SK-N-SH (cell line): ENCODE measurements around the gene PRRC2B. TPM values are rescaled to one million over a fixed set of nuclear protein-coding genes. Genes with fewer than 3 reads are reported as not detected.

Experiments used
- CTCF ChIA-PET: fragments of 300-600, 350-600 bp; formaldehyde crosslinking; extraction: SDS; loops from one replicate; lab custom pipeline; 2021; lab: Yijun Ruan, JAX
- POLR2A ChIA-PET: fragments of 350-600 bp; sonication (Branson Sonifier 250); formaldehyde crosslinking; extraction: SDS; loops from one replicate; lab custom pipeline; 2020; ENCODE audit warnings: antibody characterized with exemption, inconsistent platforms; lab: Yijun Ruan, JAX
- DNase-seq: peaks from one replicate; pipeline ENCODE4 v3.0.0; 2012
- H2AFZ ChIP-seq: fragments of 200-600 bp; sonication (generic); 2 replicates; pipeline ENCODE4 v1.8.1; 2016; ENCODE audit warnings: antibody characterized with exemption, mild to moderate bottlenecking, low read depth
- H3F3A ChIP-seq: fragments of 200-600 bp; sonication (generic); replicated peaks from 2 replicates; pipeline ENCODE3; 2016; ENCODE audit warnings: antibody characterized with exemption, mild to moderate bottlenecking; ENCODE audit not compliant: insufficient read depth
- H3K27ac ChIP-seq, 2 experiments: fragments of 200-500 bp in 1 of 2; fragments of 200-600 bp in 1 of 2; sonication (Bioruptor generic) in 1 of 2; sonication (generic), shearing (Covaris generic) in 1 of 2; 2 replicates each; pipeline versions ENCODE4 v1.5.1 to v1.6.1; 2014 to 2016; ENCODE audit warnings: low read depth in 2 of 2, inconsistent platforms in 1 of 2, low read length in 1 of 2, mild to moderate bottlenecking in 1 of 2, mixed read lengths in 1 of 2
- H3K27me3 ChIP-seq: fragments of 200-600 bp; sonication (generic), shearing (Covaris generic); 2 replicates; pipeline ENCODE4 v1.6.1; 2016; ENCODE audit warnings: mixed run types; ENCODE audit not compliant: insufficient read depth
- H3K36me3 ChIP-seq, 2 experiments: fragments of 200-500 bp in 1 of 2; fragments of 200-600 bp in 1 of 2; sonication (Bioruptor generic) in 1 of 2; sonication (generic) in 1 of 2; replicated peaks in 1 of 2; 2 replicates each; pipeline versions ENCODE3 to v1.5.1; 2014 to 2016; ENCODE audit warnings: low read length in 1 of 2, mild to moderate bottlenecking in 1 of 2; ENCODE audit not compliant: insufficient read depth in 2 of 2, control insufficient read depth in 1 of 2
- H3K4me1 ChIP-seq, 2 experiments: fragments of 200-500 bp in 1 of 2; fragments of 200-600 bp in 1 of 2; sonication (Bioruptor generic) in 1 of 2; sonication (generic), shearing (Covaris generic) in 1 of 2; 2 replicates each; pipeline versions ENCODE4 v1.5.1 to v1.6.1; 2014 to 2016; ENCODE audit warnings: low read depth in 1 of 2, low read length in 1 of 2, mixed run types in 1 of 2; ENCODE audit not compliant: insufficient read depth in 2 of 2, control insufficient read depth in 1 of 2
- H3K4me2 ChIP-seq: fragments of 200-600 bp; sonication (generic), shearing (Covaris generic); 2 replicates; pipeline ENCODE4 v1.6.1; 2017; ENCODE audit warnings: mixed run types
- H3K4me3 ChIP-seq, 2 experiments: fragments of 200-500 bp in 1 of 2; fragments of 200-600 bp in 1 of 2; sonication (Bioruptor generic) in 1 of 2; sonication (generic), shearing (Covaris generic) in 1 of 2; 2 replicates each; pipeline versions ENCODE4 v1.5.1 to v1.8.1; 2014 to 2016; ENCODE audit warnings: low read depth in 2 of 2, inconsistent platforms in 1 of 2, low read length in 1 of 2, mild to moderate bottlenecking in 1 of 2, mixed read lengths in 1 of 2, moderate library complexity in 1 of 2
- H3K79me2 ChIP-seq: fragments of 200-600 bp; sonication (generic); 2 replicates; pipeline ENCODE4 v1.8.1; 2017; ENCODE audit warnings: mild to moderate bottlenecking; ENCODE audit not compliant: insufficient read depth
- H3K9ac ChIP-seq: fragments of 200-600 bp; sonication (generic); 2 replicates; pipeline ENCODE4 v1.6.1; 2017; ENCODE audit warnings: mixed run types
- H3K9me2 ChIP-seq: fragments of 200-600 bp; sonication (generic); 2 replicates; pipeline ENCODE4 v1.6.1; 2017; ENCODE audit warnings: mixed run types
- H3K9me3 ChIP-seq: fragments of 200-600 bp; sonication (generic); 2 replicates; pipeline ENCODE4 v1.6.1; 2017; ENCODE audit warnings: mixed run types, mild to moderate bottlenecking, moderate library complexity
- H4K20me1 ChIP-seq: fragments of 200-600 bp; sonication (generic); 2 replicates; pipeline ENCODE4 v1.6.1; 2017; ENCODE audit warnings: mild to moderate bottlenecking, mixed run types; ENCODE audit not compliant: insufficient read depth
- ELF1 ChIP-seq: IDR thresholded peaks from 2 replicates; pipeline ENCODE4 v1.4.0; 2012
- FOSL2 ChIP-seq: IDR thresholded peaks from 2 replicates; pipeline ENCODE4 v1.4.0; 2012; ENCODE audit warnings: low read depth, mild to moderate bottlenecking, moderate library complexity, borderline replicate concordance
- FOXJ3 ChIP-seq: sonication (generic); formaldehyde crosslinking; IDR thresholded peaks from 2 replicates; pipeline ENCODE4 v1.5.1; 2020; ENCODE audit warnings: mild to moderate bottlenecking, missing genetic modification reagents
- FOXM1 ChIP-seq: IDR thresholded peaks from 2 replicates; pipeline ENCODE4 v1.4.0; 2012; ENCODE audit warnings: low read depth, mild to moderate bottlenecking
- JUND ChIP-seq: IDR thresholded peaks from 2 replicates; pipeline ENCODE4 v1.4.0; 2012
- NFIC ChIP-seq: IDR thresholded peaks from 2 replicates; pipeline ENCODE4 v1.4.0; 2012; ENCODE audit warnings: borderline replicate concordance
- RCOR1 ChIP-seq: fragments of 150-350 bp; IDR thresholded peaks from 2 replicates; pipeline ENCODE4 v1.6.1; 2017; ENCODE audit warnings: antibody characterized with exemption, low read length
- TCF12 ChIP-seq: IDR thresholded peaks from 2 replicates; pipeline ENCODE4 v1.4.0; 2012
- TEAD4 ChIP-seq: IDR thresholded peaks from 2 replicates; pipeline ENCODE4 v1.4.0; 2012; ENCODE audit warnings: mild to moderate bottlenecking, borderline replicate concordance; ENCODE audit not compliant: insufficient read depth
- WGBS: methylation state at CpG from one replicate; pipeline ENCODE4 v1.1.6; 2017; ENCODE audit warnings: low lambda C conversion rate; 5-methylcytosine and 5-hydroxymethylcytosine counted together
- polyA plus RNA-seq, 3 experiments: library from polyadenylated mRNA; depleted of rRNA; stranded (reverse); fragments of >200 nt; gene quantifications; 2 replicates each; pipeline ENCODE4 v1.2.3, GENCODE V29; 2012
- TF ChIP-seq, protein P1 (sequence below): IDR thresholded peaks from 2 replicates; pipeline ENCODE4 v1.4.0; 2012; ENCODE audit warnings: low read depth, borderline replicate concordance
- TF ChIP-seq, protein P2 (sequence below): IDR thresholded peaks from 2 replicates; pipeline ENCODE4; 2012
- TF ChIP-seq, protein P3 (sequence below): fragments of 150-350 bp; IDR thresholded peaks from 2 replicates; pipeline ENCODE4 v1.6.1; 2016; ENCODE audit warnings: mild to moderate bottlenecking, low read depth, low read length
- TF ChIP-seq, protein P4 (sequence below): fragments of 150-350 bp; IDR thresholded peaks from 2 replicates; pipeline ENCODE4 v1.6.1; 2017; ENCODE audit warnings: antibody characterized with exemption, low read length, low read depth, borderline replicate concordance
- TF ChIP-seq, protein P5 (sequence below): IDR thresholded peaks from 2 replicates; pipeline ENCODE4 v1.6.1; 2012; ENCODE audit warnings: mild to moderate bottlenecking, low read depth, low read length, moderate library complexity

The PRRC2B gene
- polyA plus RNA-seq, 1 of the 3 experiments (the other 2 are of a cell fraction): 26.3 TPM

DNA sequence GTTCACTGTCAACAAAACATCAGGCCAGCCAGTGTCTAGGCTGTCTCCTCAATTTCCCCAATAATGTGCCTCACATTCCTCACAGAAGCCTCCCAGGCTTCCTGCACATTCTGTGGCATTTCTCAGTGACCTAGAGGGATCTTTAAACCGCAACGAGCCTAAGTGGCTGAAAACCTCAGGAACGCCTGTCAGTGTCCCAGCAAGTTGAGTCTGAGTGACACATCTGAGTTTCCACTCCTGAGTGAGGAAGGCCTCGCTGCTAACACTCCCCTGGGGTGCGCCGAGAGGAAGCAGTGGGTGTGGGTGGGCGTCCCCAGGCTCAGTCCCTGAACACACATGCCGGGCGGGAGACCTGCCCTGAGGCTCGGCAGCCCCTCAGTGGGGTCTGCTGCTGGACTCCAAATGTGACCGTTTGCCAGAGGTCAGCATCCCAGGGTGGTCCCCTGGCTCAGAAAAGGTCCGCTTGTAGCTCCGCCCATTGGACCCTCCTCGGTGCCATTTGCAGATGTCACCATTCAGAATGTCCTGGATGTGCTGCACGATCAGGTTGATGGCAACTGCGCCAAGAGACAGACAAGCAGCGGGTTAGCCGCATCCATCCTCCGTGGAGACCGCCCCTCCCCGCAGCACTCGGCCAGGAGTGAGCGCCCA is 130.9 kb downstream of the PRRC2B start:
- no peaks in the 10 kb centered on the region for H4K20me1 ChIP-seq
- H3K27me3 ChIP-seq: no peaks in the 10 kb centered on the region
- no peak overlapping the region for H2AFZ ChIP-seq
- no peak for TF ChIP-seq RCOR1
- TF ChIP-seq JUND: no peak
- TF ChIP-seq TEAD4: no peak
- TF ChIP-seq NFIC: no peak
- TF ChIP-seq, protein P1, sequence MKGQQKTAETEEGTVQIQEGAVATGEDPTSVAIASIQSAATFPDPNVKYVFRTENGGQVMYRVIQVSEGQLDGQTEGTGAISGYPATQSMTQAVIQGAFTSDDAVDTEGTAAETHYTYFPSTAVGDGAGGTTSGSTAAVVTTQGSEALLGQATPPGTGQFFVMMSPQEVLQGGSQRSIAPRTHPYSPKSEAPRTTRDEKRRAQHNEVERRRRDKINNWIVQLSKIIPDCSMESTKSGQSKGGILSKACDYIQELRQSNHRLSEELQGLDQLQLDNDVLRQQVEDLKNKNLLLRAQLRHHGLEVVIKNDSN: no peak
- no peak for TF ChIP-seq FOXM1
- no peak for TF ChIP-seq FOXJ3
- TF ChIP-seq ELF1: no peak
- TF ChIP-seq, protein P2, sequence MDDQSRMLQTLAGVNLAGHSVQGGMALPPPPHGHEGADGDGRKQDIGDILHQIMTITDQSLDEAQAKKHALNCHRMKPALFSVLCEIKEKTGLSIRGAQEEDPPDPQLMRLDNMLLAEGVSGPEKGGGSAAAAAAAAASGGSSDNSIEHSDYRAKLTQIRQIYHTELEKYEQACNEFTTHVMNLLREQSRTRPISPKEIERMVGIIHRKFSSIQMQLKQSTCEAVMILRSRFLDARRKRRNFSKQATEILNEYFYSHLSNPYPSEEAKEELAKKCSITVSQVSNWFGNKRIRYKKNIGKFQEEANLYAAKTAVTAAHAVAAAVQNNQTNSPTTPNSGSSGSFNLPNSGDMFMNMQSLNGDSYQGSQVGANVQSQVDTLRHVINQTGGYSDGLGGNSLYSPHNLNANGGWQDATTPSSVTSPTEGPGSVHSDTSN: no peak
- no peak for TF ChIP-seq FOSL2
- TF ChIP-seq TCF12: no peak
- TF ChIP-seq, protein P3, sequence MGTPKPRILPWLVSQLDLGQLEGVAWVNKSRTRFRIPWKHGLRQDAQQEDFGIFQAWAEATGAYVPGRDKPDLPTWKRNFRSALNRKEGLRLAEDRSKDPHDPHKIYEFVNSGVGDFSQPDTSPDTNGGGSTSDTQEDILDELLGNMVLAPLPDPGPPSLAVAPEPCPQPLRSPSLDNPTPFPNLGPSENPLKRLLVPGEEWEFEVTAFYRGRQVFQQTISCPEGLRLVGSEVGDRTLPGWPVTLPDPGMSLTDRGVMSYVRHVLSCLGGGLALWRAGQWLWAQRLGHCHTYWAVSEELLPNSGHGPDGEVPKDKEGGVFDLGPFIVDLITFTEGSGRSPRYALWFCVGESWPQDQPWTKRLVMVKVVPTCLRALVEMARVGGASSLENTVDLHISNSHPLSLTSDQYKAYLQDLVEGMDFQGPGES: no peak
- TF ChIP-seq, protein P4, sequence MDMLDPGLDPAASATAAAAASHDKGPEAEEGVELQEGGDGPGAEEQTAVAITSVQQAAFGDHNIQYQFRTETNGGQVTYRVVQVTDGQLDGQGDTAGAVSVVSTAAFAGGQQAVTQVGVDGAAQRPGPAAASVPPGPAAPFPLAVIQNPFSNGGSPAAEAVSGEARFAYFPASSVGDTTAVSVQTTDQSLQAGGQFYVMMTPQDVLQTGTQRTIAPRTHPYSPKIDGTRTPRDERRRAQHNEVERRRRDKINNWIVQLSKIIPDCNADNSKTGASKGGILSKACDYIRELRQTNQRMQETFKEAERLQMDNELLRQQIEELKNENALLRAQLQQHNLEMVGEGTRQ: no peak
- TF ChIP-seq, protein P5, sequence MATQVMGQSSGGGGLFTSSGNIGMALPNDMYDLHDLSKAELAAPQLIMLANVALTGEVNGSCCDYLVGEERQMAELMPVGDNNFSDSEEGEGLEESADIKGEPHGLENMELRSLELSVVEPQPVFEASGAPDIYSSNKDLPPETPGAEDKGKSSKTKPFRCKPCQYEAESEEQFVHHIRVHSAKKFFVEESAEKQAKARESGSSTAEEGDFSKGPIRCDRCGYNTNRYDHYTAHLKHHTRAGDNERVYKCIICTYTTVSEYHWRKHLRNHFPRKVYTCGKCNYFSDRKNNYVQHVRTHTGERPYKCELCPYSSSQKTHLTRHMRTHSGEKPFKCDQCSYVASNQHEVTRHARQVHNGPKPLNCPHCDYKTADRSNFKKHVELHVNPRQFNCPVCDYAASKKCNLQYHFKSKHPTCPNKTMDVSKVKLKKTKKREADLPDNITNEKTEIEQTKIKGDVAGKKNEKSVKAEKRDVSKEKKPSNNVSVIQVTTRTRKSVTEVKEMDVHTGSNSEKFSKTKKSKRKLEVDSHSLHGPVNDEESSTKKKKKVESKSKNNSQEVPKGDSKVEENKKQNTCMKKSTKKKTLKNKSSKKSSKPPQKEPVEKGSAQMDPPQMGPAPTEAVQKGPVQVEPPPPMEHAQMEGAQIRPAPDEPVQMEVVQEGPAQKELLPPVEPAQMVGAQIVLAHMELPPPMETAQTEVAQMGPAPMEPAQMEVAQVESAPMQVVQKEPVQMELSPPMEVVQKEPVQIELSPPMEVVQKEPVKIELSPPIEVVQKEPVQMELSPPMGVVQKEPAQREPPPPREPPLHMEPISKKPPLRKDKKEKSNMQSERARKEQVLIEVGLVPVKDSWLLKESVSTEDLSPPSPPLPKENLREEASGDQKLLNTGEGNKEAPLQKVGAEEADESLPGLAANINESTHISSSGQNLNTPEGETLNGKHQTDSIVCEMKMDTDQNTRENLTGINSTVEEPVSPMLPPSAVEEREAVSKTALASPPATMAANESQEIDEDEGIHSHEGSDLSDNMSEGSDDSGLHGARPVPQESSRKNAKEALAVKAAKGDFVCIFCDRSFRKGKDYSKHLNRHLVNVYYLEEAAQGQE: no peak
- TF ChIP-seq, all 33 proteins: peak for 0
- Histone ChIP-seq H3K4me1 (peaks cover 0 to 3% of the 10 kb centered on the region in 2 experiments; a peak in 1 of 4 replicates), H3K4me3 (no peak overlapping the region), H3K9me2 (no peaks in the 10 kb centered on the region), H3K4me2 (no peak overlapping the region), H3K9ac (no peak overlapping the region), H3K9me3 (no peaks in the 10 kb centered on the region), H3K36me3 (peaks cover 10 to 69% of the 10 kb centered on the region in 2 experiments), H3F3A (no peaks in the 10 kb centered on the region), H3K79me2 (peaks cover 3% of the 10 kb centered on the region; the same call in 1 of the 2 replicates), H3K27ac (no peak overlapping the region)
- WGBS: 96% methylated on average over 23 of the region's 23 CpGs
- ChIA-PET POLR2A (no interaction called here), CTCF (interaction anchor here (0.9 kb wide), 1 partner anchor 21 kb away, joined by 4 read pairs; no protein-coding TSS in a partner anchor)
- no peak for DNase-seq
